Measurements from ENCODE around the gene F7. TPM values are rescaled to one million over a fixed set of nuclear protein-coding genes. Genes with fewer than 3 reads are reported as not detected.
A peak's percentile ranks its signal among the peaks of the same experiment; 100 is the strongest.

F7 gene
- total and polyA plus RNA-seq, 2 of the 4 experiments (the other 2 are of a cell fraction) = under 0.01 to 0.07 TPM

- Histone ChIP-seq H2AK5ac (ENCODE audit: low read depth, low read length) (no peak overlapping the region; the same call in 1 of the 2 replicates), H3K56ac (ENCODE audit: extremely low read depth, insufficient read depth, low read length) (no peak overlapping the region), H3K9me1 (ENCODE audit: insufficient read depth, low read length) (0 out of 2 replicates have a peak, but pooled peaks cover 2% of the 10 kb centered on the region), H2BK5ac (ENCODE audit: low read depth, low read length, poor library complexity, severe bottlenecking) (no peak overlapping the region), H4K20me1 (ENCODE audit: insufficient read depth, low read length) (no peaks in the 10 kb centered on the region), H3K4me3 (ENCODE audit: insufficient read depth, low read depth, low read length) (no peak overlapping the region), H3K9ac (ENCODE audit: low read depth, low read length) (no peak overlapping the region), H3K9me3 (ENCODE audit: control insufficient read depth, insufficient read depth, low read length) (0 out of 2 replicates have a peak, but pooled peaks cover 2% of the 10 kb centered on the region), H3K27ac (ENCODE audit: insufficient read depth, low read length) (no peak overlapping the region), H3K18ac (ENCODE audit: low read depth, low read length) (no peak overlapping the region), H3K27me3 (ENCODE audit: control insufficient read depth, insufficient read depth, low read length) (no peaks in the 10 kb centered on the region), H4K8ac (ENCODE audit: low read depth in 2 of 2, low read length in 2 of 2) (no peak overlapping the region), H4K5ac (ENCODE audit: low read depth, low read length) (no peak overlapping the region), H2AK9ac (replicated peaks; ENCODE audit: low read depth, low read length, poor library complexity) (no peak overlapping the region), H3K4me1 (ENCODE audit: control insufficient read depth, insufficient read depth, low read length) (peaks cover 8% of the 10 kb centered on the region), H3K36me3 (ENCODE audit: control insufficient read depth, insufficient read depth, low read length) (peaks cover 2% of the 10 kb centered on the region; the same call in 1 of the 2 replicates), H2BK120ac (ENCODE audit: low read depth, low read length) (no peak overlapping the region), H2BK15ac (ENCODE audit: low read depth, low read length) (no peak overlapping the region), H3K79me1 (ENCODE audit: low read depth in 1 of 2, low read length in 2 of 2) (0 out of 4 replicates have a peak, but pooled peaks cover 0 to 3% of the 10 kb centered on the region in 2 experiments), H3K4ac (ENCODE audit: low read depth, low read length) (no peak overlapping the region), H2BK20ac (ENCODE audit: low read depth, low read length) (no peak overlapping the region), H3K23ac (ENCODE audit: low read depth, low read length) (0 out of 2 replicates have a peak overlapping the region, but pooled peaks have one; percentile 9), H2AFZ (replicated peaks; ENCODE audit: low read length, poor library complexity) (no peak overlapping the region), H3K14ac (replicated peaks; ENCODE audit: low read depth, low read length) (no peak overlapping the region), H3K4me2 (ENCODE audit: low read depth, low read length) (no peak overlapping the region), H4K91ac (ENCODE audit: insufficient read depth, low read depth, low read length) (no peak overlapping the region)
- no TSS peak for BruUV-seq (replicated peaks)
- TF ChIP-seq NFE2L2 (IDR thresholded peaks at IDR 0.05; ENCODE audit: low read depth, low read length) (no peak), MXI1 (IDR thresholded peaks at IDR 0.05; ENCODE audit: borderline replicate concordance, low read depth, low read length) (no peak)
- in situ Hi-C loops (cut with MboI; ENCODE audit: low sequenced_read_pairs) (no loop called here), intact Hi-C loops (cut with micrococcal nuclease) (no loop called here), dilution Hi-C loops (cut with HindIII; ENCODE audit: low sequenced_read_pairs, unreplicated experiment) (no loop called here)
- DNase-seq = no peak
- ChIA-PET CTCF (no interaction called here), POLR2A (ENCODE audit: unreplicated experiment) (no interaction called here)
- no peak for ATAC-seq (ENCODE audit: low read depth)
- 45% methylated on average over 17 of the region's 25 CpGs; no CpG with 5 or more reads in 1 of the 2 experiments for WGBS, 2 experiments (ENCODE audit: extremely low coverage in 2 of 2, insufficient read length in 1 of 2)
These were observed 57.4 kb downstream of the F7 start for GRCh38 chr13:113162783-113163685.
